ENCODE data around the gene ZNF532.

GRCh38 chr18:58965291-58966004, 100.8 kb downstream of the ZNF532 start:
- no peak for TF ChIP-seq POLR2A (IDR thresholded peaks at IDR 0.05; ENCODE audit: low read length)
- TF ChIP-seq GATA1 (IDR thresholded peaks at IDR 0.05; ENCODE audit: low read depth, low read length) = no peak

Data from erythroblast (primary cell).